Keratinocyte (primary cell): ENCODE data around the gene DSCAM. TPM values are rescaled to one million over a fixed set of nuclear protein-coding genes. Genes with fewer than 3 reads are reported as not detected.

Experiments
- DNase-seq: peaks from one replicate; pipeline ENCODE4 v3.0.0-alpha.2; 2011; ENCODE audit warnings: low read depth, missing footprints, low spot score
- FAIRE-seq: peaks from 2 replicates; lab custom pipeline; 2011; peaks lifted over from hg19 to GRCh38; lab: Jason Lieb, UNC
- H2AFZ ChIP-seq: 2 replicates; pipeline ENCODE4 v1.6.0; 2012; ENCODE audit warnings: low read length, control low read depth, inconsistent platforms; ENCODE audit not compliant: control insufficient read depth
- H3K27ac ChIP-seq: 2 replicates; pipeline ENCODE4 v1.5.1; 2011; ENCODE audit warnings: low read length; ENCODE audit not compliant: control insufficient read depth, insufficient read depth
- H3K27me3 ChIP-seq: 3 replicates; pipeline ENCODE4 v1.6.0; 2011; ENCODE audit warnings: low read length; ENCODE audit not compliant: control insufficient read depth, insufficient read depth; ENCODE audit errors: extremely low read depth
- H3K36me3 ChIP-seq, 2 experiments: 2 replicates in 1 of 2; 3 replicates in 1 of 2; pipeline ENCODE4 v1.5.1; 2011; ENCODE audit warnings: low read length in 2 of 2, mild to moderate bottlenecking in 1 of 2; ENCODE audit not compliant: control insufficient read depth in 2 of 2, insufficient read depth in 2 of 2; ENCODE audit errors: extremely low read depth in 1 of 2
- H3K4me1 ChIP-seq: 3 replicates; pipeline ENCODE4 v1.5.1; 2011; ENCODE audit warnings: low read length; ENCODE audit not compliant: control insufficient read depth, insufficient read depth; ENCODE audit errors: extremely low read depth
- H3K4me2 ChIP-seq: 3 replicates; pipeline ENCODE4 v1.6.0; 2011; ENCODE audit warnings: low read depth, low read length; ENCODE audit not compliant: control insufficient read depth, insufficient read depth; ENCODE audit errors: extremely low read depth
- H3K4me3 ChIP-seq, 3 experiments: fragments of 200-600 bp in 1 of 3; sonication (generic) in 1 of 3; 2 replicates in 2 of 3; 3 replicates in 1 of 3; pipeline ENCODE4 v1.5.1; 2011 to 2016; ENCODE audit warnings: low read length in 3 of 3, mild to moderate bottlenecking in 3 of 3, control low read depth in 2 of 3, inconsistent platforms in 1 of 3, low read depth in 1 of 3, mixed read lengths in 1 of 3, mixed run types in 1 of 3, moderate library complexity in 1 of 3; ENCODE audit not compliant: control insufficient read depth in 2 of 3, insufficient read depth in 2 of 3; ENCODE audit errors: extremely low read depth in 1 of 3
- H3K79me2 ChIP-seq: 2 replicates; pipeline ENCODE4 v1.6.0; 2012; ENCODE audit warnings: low read length; ENCODE audit not compliant: control insufficient read depth, insufficient read depth
- H3K9ac ChIP-seq: 3 replicates; pipeline ENCODE4 v1.6.0; 2011; ENCODE audit warnings: low read length; ENCODE audit not compliant: control insufficient read depth, insufficient read depth; ENCODE audit errors: extremely low read depth
- H3K9me1 ChIP-seq: 3 replicates; pipeline ENCODE4 v1.6.0; 2011; ENCODE audit warnings: low read length; ENCODE audit not compliant: control insufficient read depth, insufficient read depth; ENCODE audit errors: extremely low read depth
- H3K9me3 ChIP-seq: 2 replicates; pipeline ENCODE4 v1.5.1; 2012; ENCODE audit warnings: low read depth, low read length; ENCODE audit not compliant: control insufficient read depth
- H4K20me1 ChIP-seq: 3 replicates; pipeline ENCODE4 v1.6.0; 2011; ENCODE audit warnings: low read length; ENCODE audit not compliant: control insufficient read depth, insufficient read depth; ENCODE audit errors: extremely low read depth
- EZH2 ChIP-seq: IDR thresholded peaks from one replicate; pipeline ENCODE4 v1.6.1; 2012; ENCODE audit warnings: inconsistent platforms, mild to moderate bottlenecking, low read length, moderate library complexity
- dilution Hi-C: fragments of 300-500 bp; cut with MboI; formaldehyde crosslinking; loops from one replicate; pipeline ENCODE4 v1.7.0; 2020; ENCODE audit warnings: low sequenced_read_pairs; ENCODE audit not compliant: extremely low pct_ligation_motif_present
- polyA plus RNA-seq, 5 experiments: library from polyadenylated mRNA; depleted of rRNA in 3 of 5; stranded (reverse) in 3 of 5; stranded (forward) in 1 of 5; unstranded in 1 of 5; fragments of >200 nt; gene quantifications; 1 replicate in 1 of 5; 2 replicates in 3 of 5; 3 replicates in 1 of 5; pipeline versions ENCODE4 v1.2.1 to v1.2.3, GENCODE V29; 2011 to 2012; ENCODE audit warnings: missing spikeins in 2 of 5, low read depth in 1 of 5, low replicate concordance in 1 of 5
- TF ChIP-seq, protein P1 (sequence below), 3 experiments: IDR thresholded peaks in 1 of 3; conservative IDR thresholded peaks in 1 of 3; optimal IDR thresholded peaks in 1 of 3; 2 replicates in 2 of 3; 3 replicates in 1 of 3; pipeline versions ENCODE3 to v1.5.1; 2011; ENCODE audit warnings: low read length in 3 of 3, mild to moderate bottlenecking in 3 of 3, moderate library complexity in 2 of 3, control low read depth in 1 of 3, inconsistent platforms in 1 of 3; ENCODE audit not compliant: insufficient read depth in 2 of 3; ENCODE audit errors: extremely low read depth in 1 of 3

Gene DSCAM
- polyA plus RNA-seq, 1 donor (not counting 4 experiments of a cell fraction or from before 2014, with no cell fraction given) = 2.1 TPM

DNA sequence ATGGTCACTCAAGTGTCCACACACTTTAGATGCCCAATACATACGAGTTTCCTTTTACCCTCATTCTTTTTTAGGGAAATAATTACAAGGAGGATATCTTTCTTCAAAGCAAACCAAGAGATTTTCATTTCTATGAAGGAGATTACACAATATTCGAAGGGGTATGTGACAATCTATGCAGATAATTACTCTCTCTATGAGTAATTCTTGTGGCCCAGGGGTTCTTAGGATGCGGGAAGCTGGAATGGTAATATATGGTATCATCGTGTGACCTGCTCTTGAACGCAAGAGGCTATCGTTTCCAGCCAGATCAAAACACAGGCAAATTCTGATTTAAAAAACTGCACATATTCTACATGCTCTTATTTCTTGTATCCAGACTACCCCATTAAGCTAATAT lies 14.6 kb downstream of the DSCAM start:
- no peaks in the 10 kb centered on the region for H4K20me1 ChIP-seq
- H3K27me3 ChIP-seq = no peaks in the 10 kb centered on the region
- no peaks in the 10 kb centered on the region for H3K36me3 ChIP-seq
- H3K27ac ChIP-seq = no peak overlapping the region
- FAIRE-seq (no peak), DNase-seq (no peak)
- no peak overlapping the region for H3K4me3 ChIP-seq
- H3K9me3 ChIP-seq = no peaks in the 10 kb centered on the region
- no peak for TF ChIP-seq EZH2
- TF ChIP-seq, protein P1, sequence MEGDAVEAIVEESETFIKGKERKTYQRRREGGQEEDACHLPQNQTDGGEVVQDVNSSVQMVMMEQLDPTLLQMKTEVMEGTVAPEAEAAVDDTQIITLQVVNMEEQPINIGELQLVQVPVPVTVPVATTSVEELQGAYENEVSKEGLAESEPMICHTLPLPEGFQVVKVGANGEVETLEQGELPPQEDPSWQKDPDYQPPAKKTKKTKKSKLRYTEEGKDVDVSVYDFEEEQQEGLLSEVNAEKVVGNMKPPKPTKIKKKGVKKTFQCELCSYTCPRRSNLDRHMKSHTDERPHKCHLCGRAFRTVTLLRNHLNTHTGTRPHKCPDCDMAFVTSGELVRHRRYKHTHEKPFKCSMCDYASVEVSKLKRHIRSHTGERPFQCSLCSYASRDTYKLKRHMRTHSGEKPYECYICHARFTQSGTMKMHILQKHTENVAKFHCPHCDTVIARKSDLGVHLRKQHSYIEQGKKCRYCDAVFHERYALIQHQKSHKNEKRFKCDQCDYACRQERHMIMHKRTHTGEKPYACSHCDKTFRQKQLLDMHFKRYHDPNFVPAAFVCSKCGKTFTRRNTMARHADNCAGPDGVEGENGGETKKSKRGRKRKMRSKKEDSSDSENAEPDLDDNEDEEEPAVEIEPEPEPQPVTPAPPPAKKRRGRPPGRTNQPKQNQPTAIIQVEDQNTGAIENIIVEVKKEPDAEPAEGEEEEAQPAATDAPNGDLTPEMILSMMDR (optimal IDR thresholded peaks at IDR 0.05 in 1 of 3, IDR thresholded peaks at IDR 0.05 in 1 of 3, conservative IDR thresholded peaks at IDR 0.05 in 1 of 3; ENCODE audit: extremely low read depth in 1 of 3, insufficient read depth in 2 of 3, low read length in 3 of 3) = no peak
- H3K79me2 ChIP-seq = peaks cover 33% of the 10 kb centered on the region
- no peak overlapping the region for H3K9ac ChIP-seq
- no peaks in the 10 kb centered on the region for H3K9me1 ChIP-seq
- no peak overlapping the region for H2AFZ ChIP-seq
- dilution Hi-C loops = no loop called here
- no peak overlapping the region for H3K4me2 ChIP-seq
- H3K4me1 ChIP-seq = peaks cover 6% of the 10 kb centered on the region

DNA sequence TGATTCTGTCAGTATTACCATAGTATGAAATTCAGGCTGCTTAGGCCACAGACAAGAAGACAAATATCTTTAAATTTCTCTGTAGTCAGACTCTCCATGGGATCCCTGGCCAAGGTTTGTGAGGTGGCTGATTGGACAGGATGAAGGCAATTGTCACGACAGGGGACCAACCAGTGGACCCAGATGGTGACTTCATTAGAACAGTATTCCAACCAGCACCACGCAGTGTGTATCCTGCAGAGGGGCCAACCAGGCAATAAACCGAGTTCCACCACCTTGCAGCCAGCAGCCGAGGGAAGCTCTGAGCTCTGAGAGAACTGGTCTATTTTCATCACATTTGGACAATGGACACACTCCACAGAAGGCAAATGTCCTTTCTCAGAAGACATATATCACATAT lies 16.1 kb downstream of the DSCAM start:
- no peak overlapping the region for H3K4me2 ChIP-seq
- no peaks in the 10 kb centered on the region for H4K20me1 ChIP-seq
- no peak overlapping the region for H3K27ac ChIP-seq
- H3K9me3 ChIP-seq = no peaks in the 10 kb centered on the region
- no peak for FAIRE-seq
- no peaks in the 10 kb centered on the region for H3K9me1 ChIP-seq
- no peaks in the 10 kb centered on the region for H3K36me3 ChIP-seq
- H3K9ac ChIP-seq = no peak overlapping the region
- H3K79me2 ChIP-seq = peaks cover 24% of the 10 kb centered on the region
- dilution Hi-C loops = no loop called here
- H3K4me1 ChIP-seq = no peaks in the 10 kb centered on the region
- TF ChIP-seq, protein P1 (optimal IDR thresholded peaks at IDR 0.05 in 1 of 3, IDR thresholded peaks at IDR 0.05 in 1 of 3, conservative IDR thresholded peaks at IDR 0.05 in 1 of 3; ENCODE audit: extremely low read depth in 1 of 3, insufficient read depth in 2 of 3, low read length in 3 of 3) = no peak
- TF ChIP-seq EZH2 = no peak
- no peaks in the 10 kb centered on the region for H3K27me3 ChIP-seq
- H3K4me3 ChIP-seq = no peak overlapping the region
- H2AFZ ChIP-seq = no peak overlapping the region
- no peak for DNase-seq
